ACC112 (cell line): ENCODE measurements around the gene ZNF521.
"Not testable (repeated sequence)": the region's sequence is repeated elsewhere in the genome, so short reads cannot be mapped to it uniquely, and the experiment has no call there.

Source experiments
- H2AFZ ChIP-seq: fragments of 200-600 bp; sonication (generic); one replicate; pipeline ENCODE4 v1.6.0; 2017; ENCODE audit warnings: antibody characterized with exemption, low read length; ENCODE audit not compliant: unreplicated experiment
- H3K27ac ChIP-seq: fragments of 200-600 bp; sonication (generic); 2 replicates; pipeline ENCODE4 v1.5.1; 2014; ENCODE audit warnings: low read depth, mild to moderate bottlenecking, antibody characterized with exemption, low read length, moderate library complexity
- H3K27me3 ChIP-seq: fragments of 200-600 bp; sonication (generic); 2 replicates; pipeline ENCODE4 v1.6.1; 2014; ENCODE audit warnings: mild to moderate bottlenecking, antibody characterized with exemption, low read length, moderate library complexity, mixed read lengths; ENCODE audit not compliant: insufficient read depth
- H3K36me3 ChIP-seq: fragments of 200-600 bp; sonication (generic); 2 replicates; pipeline ENCODE4 v1.6.1; 2016; ENCODE audit warnings: mild to moderate bottlenecking, antibody characterized with exemption, low read length, moderate library complexity, mixed read lengths; ENCODE audit not compliant: insufficient read depth
- H3K4me1 ChIP-seq: fragments of 200-600 bp; sonication (generic); one replicate; pipeline ENCODE4 v1.6.1; 2016; ENCODE audit warnings: low read length, mixed read lengths; ENCODE audit not compliant: insufficient read depth, unreplicated experiment, control insufficient read depth
- H3K4me3 ChIP-seq: fragments of 200-600 bp; sonication (generic); 2 replicates; pipeline ENCODE4 v1.5.1; 2014; ENCODE audit warnings: mild to moderate bottlenecking, low read depth, low read length
- H3K79me2 ChIP-seq: fragments of 200-600 bp; sonication (generic); one replicate; pipeline ENCODE4 v1.6.0; 2016; ENCODE audit warnings: low read length; ENCODE audit not compliant: control insufficient read depth, unreplicated experiment, insufficient read depth

The ZNF521 gene

GRCh38 chr18:25039781-25040180 lies 312.2 kb downstream of the ZNF521 start:
- no peaks in the 10 kb centered on the region for H3K36me3 ChIP-seq

GRCh38 chr18:25038261-25038660 lies 313.7 kb downstream of the ZNF521 start:
- H2AFZ ChIP-seq: no peak overlapping the region

More at GRCh38 chr18:25039781-25040180, 312.2 kb downstream of the ZNF521 start:
- Histone ChIP-seq H3K27ac (no peak overlapping the region), H2AFZ (no peak overlapping the region), H3K27me3 (peaks cover 11% of the 10 kb centered on the region; the same call in 1 of the 2 replicates), H3K79me2 (no peaks in the 10 kb centered on the region), H3K4me1 (no peaks in the 10 kb centered on the region), H3K4me3 (no peak overlapping the region)

GRCh38 chr18:25033747-25034471 lies 318.1 kb downstream of the ZNF521 start:
- Histone ChIP-seq H3K36me3 (no peaks in the 10 kb centered on the region), H3K79me2 (no peaks in the 10 kb centered on the region), H3K4me1 (no peaks in the 10 kb centered on the region), H3K27ac (no peak overlapping the region), H3K27me3 (peaks cover 10% of the 10 kb centered on the region; the same call in 1 of the 2 replicates), H3K4me3 (no peak overlapping the region), H2AFZ (no peak overlapping the region)

More at GRCh38 chr18:25038261-25038660, 313.7 kb downstream of the ZNF521 start:
- H3K4me1 ChIP-seq: no peaks in the 10 kb centered on the region
- no peaks in the 10 kb centered on the region for H3K36me3 ChIP-seq
- H3K27me3 ChIP-seq: peaks cover 5% of the 10 kb centered on the region; the same call in 1 of the 2 replicates
- H3K4me3 ChIP-seq: no peak overlapping the region
- no peak overlapping the region for H3K27ac ChIP-seq
- no peaks in the 10 kb centered on the region for H3K79me2 ChIP-seq

GRCh38 chr18:25033175-25033574 lies 318.8 kb downstream of the ZNF521 start:
- H3K79me2 ChIP-seq, H3K36me3 ChIP-seq, H3K4me3 ChIP-seq, H3K4me1 ChIP-seq, H2AFZ ChIP-seq, H3K27ac ChIP-seq: not testable (repeated sequence)
- peaks cover 10% of the 10 kb centered on the region; the same call in 1 of the 2 replicates for H3K27me3 ChIP-seq

- Histone ChIP-seq H3K36me3 (no peaks in the 10 kb centered on the region), H2AFZ (no peak overlapping the region), H3K4me1 (no peaks in the 10 kb centered on the region), H3K27me3 (peaks cover 16% of the 10 kb centered on the region), H3K27ac (no peak overlapping the region), H3K4me3 (no peak overlapping the region), H3K79me2 (no peaks in the 10 kb centered on the region)
Observed at GRCh38 chr18:25029802-25030201, 322.2 kb downstream of the ZNF521 start.

GRCh38 chr18:25019931-25020330 lies 332.0 kb downstream of the ZNF521 start:
- Histone ChIP-seq H3K4me1 (no peaks in the 10 kb centered on the region), H3K27ac (no peak overlapping the region), H3K4me3 (no peak overlapping the region), H2AFZ (no peak overlapping the region), H3K79me2 (no peaks in the 10 kb centered on the region), H3K36me3 (no peaks in the 10 kb centered on the region), H3K27me3 (peaks cover 10% of the 10 kb centered on the region; the same call in 1 of the 2 replicates)

GRCh38 chr18:25019086-25019860 lies 332.7 kb downstream of the ZNF521 start:
- Histone ChIP-seq H3K27me3 (peaks cover 10% of the 10 kb centered on the region; the same call in 1 of the 2 replicates), H3K27ac (no peak overlapping the region), H3K4me3 (no peak overlapping the region), H3K36me3 (no peaks in the 10 kb centered on the region), H3K4me1 (no peaks in the 10 kb centered on the region), H2AFZ (no peak overlapping the region), H3K79me2 (no peaks in the 10 kb centered on the region)

- Histone ChIP-seq H3K4me1 (no peaks in the 10 kb centered on the region), H3K79me2 (no peaks in the 10 kb centered on the region), H3K4me3 (no peak overlapping the region), H3K27me3 (peaks cover 16% of the 10 kb centered on the region), H3K27ac (no peak overlapping the region), H3K36me3 (no peaks in the 10 kb centered on the region), H2AFZ (no peak overlapping the region)
Observed at GRCh38 chr18:25016666-25017065, 335.3 kb downstream of the ZNF521 start.

- Histone ChIP-seq H2AFZ (no peak overlapping the region), H3K27me3 (peaks cover 16% of the 10 kb centered on the region), H3K4me3 (no peak overlapping the region), H3K79me2 (no peaks in the 10 kb centered on the region), H3K4me1 (no peaks in the 10 kb centered on the region), H3K36me3 (no peaks in the 10 kb centered on the region), H3K27ac (no peak overlapping the region)
Observed at GRCh38 chr18:25016181-25016580, 335.8 kb downstream of the ZNF521 start.
